Activated CD8-positive, alpha-beta T cell treated with anti-CD3 and anti-CD28 coated beads, Interleukin-2, amount 10 ng/mL, durations not matched to agents 7 days and 5 days (primary cell): ENCODE data around the gene MYH11. TPM values are rescaled to one million over a fixed set of nuclear protein-coding genes. Genes with fewer than 3 reads are reported as not detected.
"Not testable (repeated sequence)": the region's sequence is repeated elsewhere in the genome, so short reads cannot be mapped to it uniquely, and the experiment has no call there.

ENCODE experiments used
- ATAC-seq: fragments of 150-1000 bp; cut with Tn5 transposase; one replicate; pipeline ENCODE4 v1.10.0; 2021; ENCODE audit warnings: moderate library complexity
- CTCF ChIA-PET: fragments of 350-600 bp; sonication (Branson Sonifier 250); formaldehyde crosslinking; loops from one replicate; lab custom pipeline; 2021; ENCODE audit warnings: antibody characterized with exemption; lab: Charles Lee
- POLR2A ChIA-PET: fragments of 350-600 bp; sonication (Branson Sonifier 250); formaldehyde crosslinking; loops from one replicate; lab custom pipeline; 2021; ENCODE audit warnings: antibody characterized with exemption; lab: Charles Lee
- DNase-seq: peaks from one replicate; pipeline ENCODE4 v3.0.0-alpha.2; 2020
- H3K27ac Mint-ChIP-seq: one replicate; pipeline ENCODE4 v1.8.0; 2021; ENCODE audit warnings: mild to moderate bottlenecking, mixed read lengths
- H3K27me3 Mint-ChIP-seq: one replicate; pipeline ENCODE4 v1.8.0; 2021; ENCODE audit warnings: low read depth, mixed read lengths
- H3K36me3 Mint-ChIP-seq: one replicate; pipeline ENCODE4 v1.8.0; 2021; ENCODE audit warnings: low read depth, mixed read lengths
- H3K4me1 Mint-ChIP-seq: one replicate; pipeline ENCODE4 v1.8.0; 2021; ENCODE audit warnings: low read depth, mixed read lengths
- H3K4me3 Mint-ChIP-seq: one replicate; pipeline ENCODE4 v1.8.0; 2021; ENCODE audit warnings: mild to moderate bottlenecking, mixed read lengths
- H3K9me3 Mint-ChIP-seq: one replicate; pipeline ENCODE4 v1.8.0; 2022; ENCODE audit warnings: mixed read lengths; ENCODE audit not compliant: insufficient read depth
- total RNA-seq, 2 experiments: library from RNA; stranded (reverse); gene quantifications; one replicate each; pipeline ENCODE4 v1.2.3, GENCODE V29; 2021

Gene MYH11
- total RNA-seq, 2 experiments from 2014 or later, result not detected

DNA sequence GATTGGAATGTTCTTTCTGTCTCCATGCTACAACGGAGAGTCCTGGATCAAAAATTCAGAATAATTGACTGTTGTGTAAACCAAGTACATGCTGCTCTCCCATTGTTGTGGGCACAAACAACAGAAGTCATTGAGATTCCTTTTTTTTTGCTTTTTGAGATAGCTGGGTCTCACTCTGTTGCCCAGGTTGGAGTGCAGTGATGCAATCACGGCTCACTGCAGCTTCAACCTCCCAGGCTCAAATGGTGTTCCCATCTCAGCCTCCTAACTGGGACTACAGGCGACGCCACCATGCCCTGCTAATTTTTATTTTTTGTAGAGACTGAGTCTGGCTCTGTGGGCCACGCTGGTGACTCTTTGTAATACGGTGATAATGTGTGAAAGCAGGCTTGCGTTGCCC lies 182.3 kb downstream of the MYH11 start:
- POLR2A ChIA-PET, result no interaction called here
- H3K27ac Mint-ChIP-seq, result peak overlapping the region; percentile 97
- no peak for ATAC-seq
- peaks cover 81% of the 10 kb centered on the region for H3K36me3 Mint-ChIP-seq
- peaks cover 57% of the 10 kb centered on the region for H3K4me1 Mint-ChIP-seq
- no peak for DNase-seq
- no peaks in the 10 kb centered on the region for H3K27me3 Mint-ChIP-seq
- H3K9me3 Mint-ChIP-seq, result no peaks in the 10 kb centered on the region
- H3K4me3 Mint-ChIP-seq, result no peak overlapping the region
- CTCF ChIA-PET, result no interaction called here

DNA sequence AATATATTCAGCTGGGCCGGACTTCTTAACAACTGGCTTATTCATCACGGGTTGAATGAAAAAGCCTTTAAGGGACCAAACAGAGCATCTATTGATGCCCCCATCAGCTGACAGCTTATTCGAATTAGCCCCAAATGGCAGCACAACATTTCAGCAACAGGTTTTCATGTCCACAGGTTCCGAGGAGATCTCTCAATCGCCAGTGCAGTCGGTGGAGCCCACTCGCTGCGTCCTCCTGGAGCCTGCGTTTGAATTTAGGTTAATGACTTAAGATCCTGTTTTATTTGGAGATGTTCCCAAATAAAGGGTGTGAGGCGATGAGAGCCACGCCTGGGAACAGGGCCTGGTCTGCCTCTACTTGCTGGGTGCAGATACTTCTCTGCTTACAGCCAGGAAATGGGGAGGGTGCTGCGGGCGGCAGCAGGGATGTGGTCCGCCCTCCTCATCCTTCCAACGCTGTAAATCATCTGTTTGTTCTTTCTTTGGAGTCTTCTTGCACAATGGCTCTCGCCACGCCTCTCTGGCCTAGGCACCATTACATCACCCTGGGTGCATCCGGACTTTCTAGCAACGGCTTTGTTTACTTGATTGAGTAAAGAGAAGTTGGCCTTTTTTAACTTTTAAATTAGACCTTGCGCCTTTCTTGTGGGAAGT lies 184.2 kb downstream of the MYH11 start:
- H3K4me1 Mint-ChIP-seq, result peaks cover 57% of the 10 kb centered on the region
- peaks cover 75% of the 10 kb centered on the region for H3K36me3 Mint-ChIP-seq
- ChIA-PET POLR2A (interaction anchor here (0.6 to 4.6 kb wide), 6 partner anchors 10 to 223 kb away, joined by 3 to 20 read pairs (median 3); partner anchors contain the start of gene MARF1), CTCF (interaction anchor here (1.0 to 3.8 kb wide), 5 partner anchors 9 to 30 kb away, joined by 3 to 27 read pairs (median 10); partner anchors contain the start of genes MARF1 and NDE1)
- no peaks in the 10 kb centered on the region for H3K9me3 Mint-ChIP-seq
- H3K27ac Mint-ChIP-seq, result peak overlapping the region; percentile 97
- no peaks in the 10 kb centered on the region for H3K27me3 Mint-ChIP-seq
- H3K4me3 Mint-ChIP-seq, result peak overlapping the region; percentile 71
- peak; percentile 91 for DNase-seq
- peak; percentile 95 for ATAC-seq

DNA sequence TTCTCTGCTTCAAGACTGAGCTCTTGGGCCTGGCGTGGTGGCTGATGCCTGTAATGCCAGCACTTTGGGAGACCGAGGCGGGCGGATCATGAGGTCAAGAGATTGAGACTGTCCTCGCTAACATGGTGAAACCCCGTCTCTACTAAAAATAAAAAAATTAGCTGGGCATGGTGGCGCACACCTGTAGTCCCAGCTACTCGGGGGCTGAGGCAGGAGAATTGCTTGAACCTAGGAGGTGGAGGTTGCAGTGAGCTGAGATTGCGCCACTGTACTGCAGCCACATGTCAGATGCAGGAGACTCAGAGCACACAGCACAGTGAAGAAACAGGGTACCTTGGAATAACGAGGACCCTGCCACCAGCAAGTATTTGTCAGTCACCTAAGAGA lies 184.7 kb downstream of the MYH11 start:
- H3K36me3 Mint-ChIP-seq, result peaks cover 78% of the 10 kb centered on the region
- ChIA-PET CTCF (interaction anchor here (1.0 to 3.8 kb wide), 5 partner anchors 10 to 29 kb away, joined by 3 to 27 read pairs (median 10); partner anchors contain the start of genes MARF1 and NDE1), POLR2A (interaction anchor here (0.6 to 4.6 kb wide), 5 partner anchors 19 to 41 kb away, joined by 3 to 20 read pairs (median 3); partner anchors contain the start of gene MARF1)
- peak; percentile 10 for ATAC-seq
- not testable (repeated sequence) for H3K9me3 Mint-ChIP-seq, DNase-seq, H3K27me3 Mint-ChIP-seq
- H3K4me3 Mint-ChIP-seq, result peak overlapping the region; percentile 71
- peaks cover 57% of the 10 kb centered on the region for H3K4me1 Mint-ChIP-seq
- peak overlapping the region; percentile 97 for H3K27ac Mint-ChIP-seq

DNA sequence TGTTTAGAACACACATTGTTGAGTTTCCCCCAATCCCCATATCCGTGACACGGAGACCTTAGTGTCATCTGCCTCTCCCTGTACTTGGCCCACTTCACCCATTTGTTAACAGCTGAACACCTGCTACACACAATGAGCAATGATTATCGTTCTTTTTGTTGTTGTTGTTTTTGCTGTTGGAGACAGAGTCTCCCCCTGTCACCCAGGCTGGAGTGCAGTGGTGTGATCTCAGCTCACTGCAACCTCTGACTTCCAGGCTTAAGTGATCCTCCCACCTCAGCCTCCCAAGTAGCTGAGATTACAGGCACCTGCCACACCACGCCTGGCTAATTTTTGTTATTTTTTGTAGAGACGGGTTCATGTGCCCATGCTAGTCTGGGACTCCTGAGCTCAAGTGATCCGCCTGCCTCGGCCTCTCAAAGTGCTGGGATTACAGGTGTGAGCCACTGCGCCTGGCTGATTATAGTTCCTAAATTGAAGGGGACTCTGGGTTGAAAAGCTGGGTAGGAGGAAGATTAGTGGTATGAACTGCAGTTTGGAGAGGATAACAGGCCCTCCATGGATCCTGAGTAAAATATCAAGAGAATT lies 185.2 kb downstream of the MYH11 start:
- DNase-seq (no peak), ATAC-seq (no peak)
- Mint-ChIP-seq H3K27ac (peak overlapping the region; percentile 97), H3K9me3 (no peaks in the 10 kb centered on the region), H3K4me3 (no peak overlapping the region), H3K4me1 (peaks cover 57% of the 10 kb centered on the region), H3K27me3 (no peaks in the 10 kb centered on the region), H3K36me3 (peaks cover 75% of the 10 kb centered on the region)
- POLR2A ChIA-PET, result interaction anchor here (0.6 to 4.6 kb wide), 5 partner anchors 19 to 41 kb away, joined by 3 to 20 read pairs (median 3); partner anchors contain the start of gene MARF1
- CTCF ChIA-PET, result interaction anchor here (1.0 to 3.8 kb wide), 6 partner anchors 10 to 29 kb away, joined by 3 to 27 read pairs (median 8); partner anchors contain the start of genes MARF1 and NDE1

DNA sequence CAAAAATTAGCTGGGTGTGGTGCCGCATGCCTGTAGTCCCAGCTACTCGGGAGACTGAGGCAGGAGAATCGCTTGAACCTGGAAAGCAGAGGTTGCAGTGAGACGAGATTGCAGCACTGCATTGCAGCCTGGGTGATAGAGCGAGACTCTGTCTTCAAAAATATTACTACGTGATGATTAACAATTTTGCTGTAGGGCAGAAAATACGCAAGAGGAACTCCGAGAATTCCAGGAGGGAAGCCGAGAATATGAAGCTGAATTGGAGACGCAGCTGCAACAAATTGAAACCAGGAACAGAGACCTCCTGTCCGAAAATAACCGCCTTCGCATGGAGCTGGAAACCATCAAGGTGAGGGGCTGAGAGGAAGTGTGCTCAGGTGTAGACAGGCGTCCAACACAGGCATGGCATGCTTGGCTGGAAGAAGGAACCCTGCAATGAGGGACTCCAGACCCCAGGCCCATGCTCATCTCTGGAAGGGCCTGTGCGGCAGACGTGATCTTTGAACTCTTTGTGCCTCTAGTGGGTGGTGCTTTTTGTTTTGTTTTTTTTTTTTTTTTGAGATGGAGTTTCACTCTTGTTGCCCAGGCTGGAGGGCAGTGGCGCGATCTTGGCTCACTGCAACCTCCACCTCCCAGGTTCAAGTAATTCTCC lies 189.6 kb downstream of the MYH11 start:
- peaks cover 25% of the 10 kb centered on the region for H3K4me1 Mint-ChIP-seq
- H3K36me3 Mint-ChIP-seq, result peaks cover 59% of the 10 kb centered on the region
- H3K4me3 Mint-ChIP-seq, result no peak overlapping the region
- no peaks in the 10 kb centered on the region for H3K27me3 Mint-ChIP-seq
- H3K9me3 Mint-ChIP-seq, result no peaks in the 10 kb centered on the region
- CTCF ChIA-PET, result interaction anchor here (1.2 kb wide), 1 partner anchor 25 kb away, joined by 3 read pairs; no protein-coding TSS in a partner anchor
- POLR2A ChIA-PET, result interaction anchor here (0.6 kb wide), 1 partner anchor 14 kb away, joined by 6 read pairs; no protein-coding TSS in a partner anchor
- DNase-seq, result no peak
- H3K27ac Mint-ChIP-seq, result no peak overlapping the region
- ATAC-seq, result no peak

DNA sequence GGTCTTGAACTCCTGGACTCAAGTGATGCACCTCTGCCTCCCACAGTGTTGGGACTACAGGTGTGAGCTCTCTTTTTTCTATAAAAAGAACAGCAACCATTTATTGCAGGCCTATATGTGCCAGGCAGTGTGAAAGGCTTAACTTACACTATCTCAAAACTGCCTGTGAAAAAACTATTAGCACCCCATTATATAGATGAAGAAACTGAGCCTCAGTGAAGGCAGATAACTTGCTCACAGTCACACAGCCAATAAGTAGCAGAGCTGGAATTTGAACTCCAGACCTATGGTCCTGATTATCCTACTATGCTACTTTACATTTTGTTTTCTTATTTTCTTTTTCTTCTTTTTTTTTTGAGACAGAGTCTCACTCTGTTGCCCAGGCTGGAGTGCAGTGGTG lies 191.7 kb downstream of the MYH11 start:
- Mint-ChIP-seq H3K27ac (no peak overlapping the region), H3K9me3 (no peaks in the 10 kb centered on the region), H3K4me1 (peaks cover 21% of the 10 kb centered on the region), H3K4me3 (no peak overlapping the region), H3K27me3 (no peaks in the 10 kb centered on the region), H3K36me3 (peaks cover 56% of the 10 kb centered on the region)
- DNase-seq (no peak), ATAC-seq (no peak)
- ChIA-PET CTCF (interaction anchor here (0.9 to 1.4 kb wide), 2 partner anchors 14 to 23 kb away, joined by 3 read pairs; partner anchors contain the start of gene MARF1), POLR2A (no interaction called here)

DNA sequence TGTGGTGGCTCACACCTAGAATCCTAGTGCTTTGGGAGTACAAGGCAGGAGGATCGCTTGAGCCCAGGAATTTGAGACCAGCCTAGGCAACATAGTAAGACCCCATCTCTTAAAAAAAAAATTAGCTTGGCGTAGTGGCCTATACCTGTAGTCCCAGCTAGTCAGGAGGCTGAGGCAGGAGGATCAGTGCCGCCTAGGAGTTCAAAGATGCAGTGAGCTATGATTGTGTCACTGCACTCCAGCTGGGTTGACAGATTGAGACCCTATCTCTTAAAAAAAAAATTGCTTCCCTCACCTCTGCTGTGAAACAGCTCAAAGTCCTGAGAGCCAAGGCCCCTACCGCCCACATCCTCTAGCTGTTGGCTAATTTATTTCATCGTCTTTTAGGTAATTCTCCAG lies 196.6 kb downstream of the MYH11 start:
- Mint-ChIP-seq H3K27me3 (no peaks in the 10 kb centered on the region), H3K9me3 (no peaks in the 10 kb centered on the region), H3K4me3 (no peak overlapping the region), H3K4me1 (peaks cover 47% of the 10 kb centered on the region), H3K27ac (peak overlapping the region; percentile 48), H3K36me3 (peaks cover 59% of the 10 kb centered on the region)
- DNase-seq (no peak), ATAC-seq (no peak)
- CTCF ChIA-PET, result interaction anchor here (1.1 to 3.5 kb wide), 3 partner anchors 9 to 17 kb away, joined by 3 to 17 read pairs (median 4); partner anchors contain the start of gene MARF1
- POLR2A ChIA-PET, result interaction anchor here (0.6 to 2.6 kb wide), 3 partner anchors 9 to 18 kb away, joined by 3 to 11 read pairs (median 3); partner anchors contain the start of gene MARF1

DNA sequence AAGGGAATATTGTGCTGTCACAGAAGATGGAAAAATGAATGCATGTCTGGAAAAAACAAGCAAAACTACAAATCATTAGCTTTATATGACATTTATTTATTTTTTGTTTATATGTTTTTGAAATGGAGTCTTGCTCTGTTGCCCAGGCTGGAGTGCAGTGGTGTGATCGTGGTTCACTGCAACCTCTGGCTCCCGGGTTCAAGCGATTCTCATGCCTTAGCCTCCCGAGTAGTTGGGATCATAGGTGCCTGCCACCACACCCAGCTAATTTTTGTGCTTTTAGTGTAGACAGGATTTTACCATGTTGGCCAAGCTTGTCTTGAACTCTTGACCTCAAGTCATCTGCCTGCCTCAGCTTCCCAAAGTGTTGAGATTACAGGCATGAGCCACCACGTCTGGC lies 198.3 kb downstream of the MYH11 start:
- no peaks in the 10 kb centered on the region for H3K27me3 Mint-ChIP-seq
- ATAC-seq (no peak), DNase-seq (no peak)
- H3K4me1 Mint-ChIP-seq, result peaks cover 53% of the 10 kb centered on the region
- ChIA-PET CTCF (interaction anchor here (0.6 to 3.5 kb wide), 5 partner anchors 7 to 46 kb away, joined by 3 to 17 read pairs (median 4); partner anchors contain the start of gene MARF1), POLR2A (interaction anchor here (0.6 to 2.6 kb wide), 5 partner anchors 9 to 247 kb away, joined by 3 to 11 read pairs (median 7); partner anchors contain the start of genes MARF1 and NDE1)
- H3K36me3 Mint-ChIP-seq, result peaks cover 65% of the 10 kb centered on the region
- H3K4me3 Mint-ChIP-seq, result peak overlapping the region; percentile 36
- peak overlapping the region; percentile 90 for H3K27ac Mint-ChIP-seq
- H3K9me3 Mint-ChIP-seq, result no peaks in the 10 kb centered on the region

DNA sequence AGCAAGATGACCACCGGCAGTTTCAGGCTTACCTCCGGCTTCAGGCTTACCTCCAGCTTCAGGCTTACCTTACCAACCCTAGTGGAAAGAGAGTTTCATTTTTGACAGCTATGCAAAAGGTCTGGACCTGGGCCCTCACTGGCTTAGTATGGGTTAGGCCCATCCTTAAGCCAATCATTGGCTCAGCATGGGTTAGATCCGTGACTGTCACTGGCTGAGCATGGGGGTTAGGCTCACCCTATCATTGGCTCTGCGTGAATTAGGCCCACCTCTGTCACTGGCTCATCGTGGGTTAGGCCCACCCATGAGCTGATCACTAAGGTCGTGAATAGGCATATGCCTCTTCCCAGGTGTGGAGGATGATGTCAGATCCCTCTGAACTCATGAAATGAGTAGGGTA lies 198.7 kb downstream of the MYH11 start:
- Mint-ChIP-seq H3K36me3 (peaks cover 66% of the 10 kb centered on the region), H3K27me3 (no peaks in the 10 kb centered on the region), H3K9me3 (no peaks in the 10 kb centered on the region), H3K4me1 (peaks cover 56% of the 10 kb centered on the region), H3K4me3 (no peak overlapping the region), H3K27ac (peak overlapping the region; percentile 90)
- ChIA-PET POLR2A (interaction anchor here (0.6 to 2.6 kb wide), 5 partner anchors 8 to 247 kb away, joined by 3 to 11 read pairs (median 7); partner anchors contain the start of genes MARF1 and NDE1), CTCF (interaction anchor here (0.6 to 3.5 kb wide), 4 partner anchors 13 to 46 kb away, joined by 3 to 17 read pairs (median 4); partner anchors contain the start of gene MARF1)
- no peak for ATAC-seq
- DNase-seq, result no peak

DNA sequence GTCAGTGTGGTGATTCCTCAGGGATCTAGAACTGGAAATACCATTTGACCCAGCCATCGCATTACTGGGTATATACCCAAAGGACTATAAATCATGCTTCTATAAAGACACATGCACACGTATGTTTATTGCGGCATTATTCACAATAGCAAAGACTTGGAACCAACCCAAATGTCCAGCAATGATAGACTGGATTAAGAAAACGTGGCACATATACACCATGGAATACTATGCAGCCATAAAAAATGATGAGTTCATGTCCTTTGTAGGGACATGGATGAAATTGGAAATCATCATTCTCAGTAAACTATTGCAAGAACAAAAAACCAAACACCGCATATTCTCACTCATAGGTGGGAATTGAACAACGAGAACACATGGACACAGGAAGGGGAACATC lies 201.3 kb downstream of the MYH11 start:
- H3K27me3 Mint-ChIP-seq, H3K27ac Mint-ChIP-seq, H3K9me3 Mint-ChIP-seq, H3K4me3 Mint-ChIP-seq, DNase-seq, CTCF ChIA-PET, POLR2A ChIA-PET, ATAC-seq: not testable (repeated sequence)
- H3K36me3 Mint-ChIP-seq, result peaks cover 66% of the 10 kb centered on the region
- H3K4me1 Mint-ChIP-seq, result peaks cover 57% of the 10 kb centered on the region

DNA sequence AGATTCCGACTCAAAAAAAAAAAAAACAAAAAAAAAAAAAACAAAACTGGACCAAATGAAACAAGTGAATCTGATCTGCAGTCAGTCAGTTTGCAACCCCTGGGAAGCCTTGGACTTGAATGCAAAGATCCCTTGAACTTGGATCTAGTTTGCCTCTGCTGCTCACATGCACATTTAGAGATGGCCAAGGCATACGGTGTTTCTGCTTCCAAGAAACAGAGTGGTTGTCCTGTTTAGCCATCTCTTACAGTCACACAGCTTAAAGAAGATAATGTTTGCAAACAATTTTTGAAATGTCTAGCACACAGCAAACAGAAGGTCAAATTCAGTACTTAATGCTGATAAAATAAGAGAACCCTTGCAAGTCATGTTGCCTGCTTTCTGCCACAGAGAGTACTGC lies 202.2 kb downstream of the MYH11 start:
- no peak overlapping the region for H3K4me3 Mint-ChIP-seq
- CTCF ChIA-PET, result interaction anchor here (0.7 kb wide), 1 partner anchor 141 kb away, joined by 3 read pairs; no protein-coding TSS in a partner anchor
- H3K9me3 Mint-ChIP-seq, result no peaks in the 10 kb centered on the region
- ATAC-seq, result no peak
- H3K27ac Mint-ChIP-seq, result no peak overlapping the region
- POLR2A ChIA-PET, result interaction anchor here (0.8 to 1.1 kb wide), 2 partner anchors 11 to 12 kb away, joined by 3 read pairs; no protein-coding TSS in a partner anchor
- H3K4me1 Mint-ChIP-seq, result peaks cover 54% of the 10 kb centered on the region
- H3K27me3 Mint-ChIP-seq, result no peaks in the 10 kb centered on the region
- H3K36me3 Mint-ChIP-seq, result peaks cover 65% of the 10 kb centered on the region
- DNase-seq, result no peak
